SU-DHL-6 (cell line): ENCODE data around the gene DPEP1.
A peak's percentile ranks its signal among the peaks of the same experiment; 100 is the strongest.

Experiments used
- H2AFZ ChIP-seq: fragments of 200-600 bp; sonication (generic); 2 replicates; pipeline ENCODE4 v1.6.1; 2014; ENCODE audit warnings: low read depth, mild to moderate bottlenecking, moderate library complexity, mixed read lengths, antibody characterized with exemption, low read length; ENCODE audit not compliant: severe bottlenecking
- H3F3A ChIP-seq: fragments of 200-600 bp; shearing (Covaris generic); 2 replicates; pipeline ENCODE4 v1.6.0; 2016; ENCODE audit warnings: antibody characterized with exemption, mild to moderate bottlenecking; ENCODE audit not compliant: insufficient read depth
- H3K27ac ChIP-seq: fragments of 200-600 bp; sonication (generic); 2 replicates; pipeline ENCODE4 v1.5.1; 2016; ENCODE audit warnings: low read depth, mild to moderate bottlenecking, low read length, moderate library complexity, mixed read lengths
- H3K27me3 ChIP-seq: fragments of 200-600 bp; sonication (generic), shearing (Covaris generic); 2 replicates; pipeline ENCODE4 v1.6.0; 2014; ENCODE audit warnings: mild to moderate bottlenecking, low read length
- H3K36me3 ChIP-seq: fragments of 200-600 bp; sonication (generic); 2 replicates; pipeline ENCODE4 v1.6.1; 2014; ENCODE audit warnings: mild to moderate bottlenecking, low read length, mixed read lengths
- H3K4me2 ChIP-seq: fragments of 300-600, 200-600 bp; shearing (Covaris generic), sonication (generic); 2 replicates; pipeline ENCODE4 v1.6.0; 2014; ENCODE audit warnings: low read length, low read depth, mild to moderate bottlenecking; ENCODE audit not compliant: poor library complexity, severe bottlenecking
- H3K4me3 ChIP-seq: fragments of 200-600 bp; sonication (generic); 2 replicates; pipeline ENCODE4 v1.5.1; 2014; ENCODE audit warnings: antibody characterized with exemption, low read length, mild to moderate bottlenecking, mixed read lengths; ENCODE audit not compliant: insufficient read depth, poor library complexity, severe bottlenecking
- H3K79me2 ChIP-seq: fragments of 200-600 bp; sonication (generic); 2 replicates; pipeline ENCODE4 v1.6.1; 2014; ENCODE audit warnings: mild to moderate bottlenecking, low read length, moderate library complexity; ENCODE audit not compliant: insufficient read depth
- H3K9ac ChIP-seq: fragments of 200-600 bp; sonication (generic); 2 replicates; pipeline ENCODE4 v1.7.0; 2014; ENCODE audit warnings: mild to moderate bottlenecking, low read length
- H3K9me2 ChIP-seq: fragments of 200-600 bp; sonication (generic); replicated peaks from 2 replicates; pipeline ENCODE4 v1.6.1; 2014; ENCODE audit warnings: low read length; ENCODE audit not compliant: insufficient read depth
- H3K9me3 ChIP-seq: fragments of 200-600 bp; sonication (generic); 2 replicates; pipeline ENCODE4 v1.6.1; 2014; ENCODE audit warnings: low read length, mixed read lengths; ENCODE audit not compliant: insufficient read depth
- H4K20me1 ChIP-seq: fragments of 200-600 bp; sonication (generic); 2 replicates; pipeline ENCODE4 v1.6.1; 2014; ENCODE audit warnings: low read depth, mild to moderate bottlenecking, antibody characterized with exemption, low read length, moderate library complexity, mixed read lengths
- CTCF ChIP-seq: fragments of 200-600 bp; sonication (generic); IDR thresholded peaks from one replicate; pipeline ENCODE4 v1.5.1; 2017; ENCODE audit warnings: antibody characterized with exemption, mild to moderate bottlenecking, low read length, moderate library complexity; ENCODE audit not compliant: insufficient read depth, poor library complexity, severe bottlenecking
- EZH2phosphoT487 ChIP-seq: fragments of 200-600 bp; sonication (generic), shearing (Covaris generic); conservative IDR thresholded peaks from 2 replicates; pipeline ENCODE4 v1.6.1; 2018; ENCODE audit warnings: mild to moderate bottlenecking, antibody characterized with exemption, low read length, moderate library complexity, mixed read lengths

DPEP1 gene

GRCh38 chr16:89615176-89615575 lies 1.7 kb downstream of the DPEP1 start:
- no peaks in the 10 kb centered on the region for H3K9me3 ChIP-seq
- H2AFZ ChIP-seq, result no peak overlapping the region
- H3K79me2 ChIP-seq, result no peaks in the 10 kb centered on the region
- H3K4me3 ChIP-seq, result no peak overlapping the region
- no peaks in the 10 kb centered on the region for H3F3A ChIP-seq
- no peak overlapping the region for H3K4me2 ChIP-seq
- no peaks in the 10 kb centered on the region for H3K27me3 ChIP-seq
- no peak overlapping the region for H3K9ac ChIP-seq
- TF ChIP-seq EZH2phosphoT487 (no peak), CTCF (no peak)
- H3K9me2 ChIP-seq, result no peaks in the 10 kb centered on the region
- H3K27ac ChIP-seq, result no peak overlapping the region
- H4K20me1 ChIP-seq, result no peaks in the 10 kb centered on the region
- H3K36me3 ChIP-seq, result no peaks in the 10 kb centered on the region

GRCh38 chr16:89615596-89616090 lies 2.2 kb downstream of the DPEP1 start:
- Histone ChIP-seq H3K9me2 (no peaks in the 10 kb centered on the region), H3K79me2 (no peaks in the 10 kb centered on the region), H2AFZ (no peak overlapping the region), H4K20me1 (no peaks in the 10 kb centered on the region), H3F3A (no peaks in the 10 kb centered on the region), H3K4me3 (no peak overlapping the region), H3K27ac (no peak overlapping the region), H3K4me2 (no peak overlapping the region), H3K27me3 (no peaks in the 10 kb centered on the region), H3K36me3 (no peaks in the 10 kb centered on the region), H3K9me3 (no peaks in the 10 kb centered on the region), H3K9ac (no peak overlapping the region)
- no peak for TF ChIP-seq EZH2phosphoT487
- peak; percentile 58 for TF ChIP-seq CTCF

GRCh38 chr16:89616623-89617022 lies 3.2 kb downstream of the DPEP1 start:
- TF ChIP-seq CTCF, result no peak
- no peak overlapping the region for H3K4me2 ChIP-seq
- H3K4me3 ChIP-seq, result no peak overlapping the region
- no peaks in the 10 kb centered on the region for H3F3A ChIP-seq
- no peaks in the 10 kb centered on the region for H3K9me2 ChIP-seq
- H3K27me3 ChIP-seq, result no peaks in the 10 kb centered on the region
- H3K27ac ChIP-seq, result no peak overlapping the region
- no peak overlapping the region for H2AFZ ChIP-seq
- no peaks in the 10 kb centered on the region for H3K9me3 ChIP-seq
- H3K79me2 ChIP-seq, result no peaks in the 10 kb centered on the region
- H3K36me3 ChIP-seq, result no peaks in the 10 kb centered on the region
- no peaks in the 10 kb centered on the region for H4K20me1 ChIP-seq
- no peak overlapping the region for H3K9ac ChIP-seq

GRCh38 chr16:89617036-89617435 lies 3.6 kb downstream of the DPEP1 start:
- Histone ChIP-seq H3K9ac (no peak overlapping the region), H4K20me1 (no peaks in the 10 kb centered on the region), H3K4me3 (no peak overlapping the region), H3K27ac (no peak overlapping the region), H3K9me2 (no peaks in the 10 kb centered on the region), H2AFZ (no peak overlapping the region), H3K27me3 (no peaks in the 10 kb centered on the region), H3K9me3 (no peaks in the 10 kb centered on the region), H3F3A (no peaks in the 10 kb centered on the region), H3K79me2 (no peaks in the 10 kb centered on the region), H3K36me3 (no peaks in the 10 kb centered on the region), H3K4me2 (no peak overlapping the region)
- TF ChIP-seq EZH2phosphoT487, result no peak
- no peak for TF ChIP-seq CTCF
